RWPE2 (cell line): ENCODE measurements around the gene ASAP2.

Experiments
- ATAC-seq: fragments of 200-7000 bp; cut with Tn5 transposase; 3 replicates; pipeline ENCODE4 v1.9.1; 2021; ENCODE audit warnings: low read depth
- DNase-seq: peaks from one replicate; pipeline ENCODE4 v3.0.0-alpha.2; 2020; ENCODE audit warnings: low spot score
- H3K27ac ChIP-seq: fragments of 450-650 bp; 2 replicates; pipeline ENCODE4 v1.5.1; 2017; ENCODE audit warnings: mild to moderate bottlenecking; ENCODE audit not compliant: poor library complexity, severe bottlenecking
- H3K27me3 ChIP-seq: fragments of 250-450 bp; sonication (Bioruptor Pico); 2 replicates; pipeline ENCODE4 v1.5.1; 2021; ENCODE audit warnings: mild to moderate bottlenecking, moderate library complexity; ENCODE audit not compliant: insufficient read depth, poor library complexity, severe bottlenecking
- H3K36me3 ChIP-seq: fragments of 250-450 bp; sonication (Bioruptor Pico); 2 replicates; pipeline ENCODE4 v1.5.1; 2020; ENCODE audit warnings: low read depth, mild to moderate bottlenecking, moderate library complexity
- H3K4me1 ChIP-seq: fragments of 250-450 bp; sonication (Bioruptor Pico); 2 replicates; pipeline ENCODE4 v1.5.1; 2021; ENCODE audit warnings: mild to moderate bottlenecking, moderate library complexity; ENCODE audit not compliant: insufficient read depth, poor library complexity, severe bottlenecking
- H3K4me3 ChIP-seq: fragments of 250-450 bp; sonication (Bioruptor Pico); 2 replicates; pipeline ENCODE4 v1.5.1; 2021; ENCODE audit warnings: mild to moderate bottlenecking, moderate library complexity; ENCODE audit not compliant: severe bottlenecking
- H3K9me3 ChIP-seq: fragments of 250-450 bp; sonication (Bioruptor Pico); 2 replicates; pipeline ENCODE4 v1.5.1; 2021; ENCODE audit warnings: mild to moderate bottlenecking, moderate library complexity; ENCODE audit not compliant: severe bottlenecking
- CTCF ChIP-seq: fragments of 450-650 bp; IDR thresholded peaks from one replicate; pipeline ENCODE4 v1.5.1; 2017; ENCODE audit warnings: mild to moderate bottlenecking, moderate library complexity; ENCODE audit not compliant: poor library complexity, severe bottlenecking

Gene ASAP2

GRCh38 chr2:9279426-9279825 lies 72.8 kb downstream of the ASAP2 start:
- no peak for TF ChIP-seq CTCF
- Histone ChIP-seq H3K4me3 (no peak overlapping the region), H3K27ac (peak overlapping the region; percentile 1), H3K9me3 (no peaks in the 10 kb centered on the region), H3K36me3 (peaks cover 47% of the 10 kb centered on the region), H3K27me3 (no peaks in the 10 kb centered on the region), H3K4me1 (peaks cover 7% of the 10 kb centered on the region)
- DNase-seq: no peak
- ATAC-seq: no peak

- peaks cover 11% of the 10 kb centered on the region for H3K4me1 ChIP-seq
- DNase-seq (no peak), ATAC-seq (no peak)
- H3K4me3 ChIP-seq: no peak overlapping the region
- H3K27me3 ChIP-seq: no peaks in the 10 kb centered on the region
- TF ChIP-seq CTCF: no peak
- H3K27ac ChIP-seq: no peak overlapping the region
- no peaks in the 10 kb centered on the region for H3K9me3 ChIP-seq
- peaks cover 47% of the 10 kb centered on the region for H3K36me3 ChIP-seq
Measured at GRCh38 chr2:9280224-9280623, 73.6 kb downstream of the ASAP2 start.

GRCh38 chr2:9281145-9281544 lies 74.5 kb downstream of the ASAP2 start:
- no peaks in the 10 kb centered on the region for H3K27me3 ChIP-seq
- no peak for TF ChIP-seq CTCF
- DNase-seq (no peak), ATAC-seq (no peak)
- no peaks in the 10 kb centered on the region for H3K9me3 ChIP-seq
- no peak overlapping the region for H3K27ac ChIP-seq
- no peak overlapping the region for H3K4me3 ChIP-seq
- peaks cover 44% of the 10 kb centered on the region for H3K36me3 ChIP-seq
- H3K4me1 ChIP-seq: peaks cover 20% of the 10 kb centered on the region

- peaks cover 33% of the 10 kb centered on the region for H3K4me1 ChIP-seq
- H3K9me3 ChIP-seq: no peaks in the 10 kb centered on the region
- H3K36me3 ChIP-seq: peaks cover 44% of the 10 kb centered on the region
- TF ChIP-seq CTCF: no peak
- H3K27ac ChIP-seq: no peak overlapping the region
- H3K27me3 ChIP-seq: no peaks in the 10 kb centered on the region
- no peak for DNase-seq
- H3K4me3 ChIP-seq: no peak overlapping the region
- no peak for ATAC-seq
Measured at GRCh38 chr2:9282128-9283112, 75.8 kb downstream of the ASAP2 start.
